Osteocyte (in vitro differentiated cells): ENCODE data around the gene NOP14. TPM values are rescaled to one million over a fixed set of nuclear protein-coding genes. Genes with fewer than 3 reads are reported as not detected.

Experiments
- DNase-seq: peaks from one replicate; pipeline ENCODE4 v3.0.0; 2021; ENCODE audit warnings: mixed read lengths; ENCODE audit not compliant: unreplicated experiment; ENCODE audit errors: extremely low spot score
- H3K27ac Mint-ChIP-seq: one replicate; pipeline ENCODE4 v1.8.0; 2021; ENCODE audit warnings: mild to moderate bottlenecking, mixed read lengths; ENCODE audit not compliant: unreplicated experiment
- H3K27me3 Mint-ChIP-seq: one replicate; pipeline ENCODE4 v1.8.0; 2021; ENCODE audit warnings: mixed read lengths; ENCODE audit not compliant: unreplicated experiment
- H3K36me3 Mint-ChIP-seq: one replicate; pipeline ENCODE4 v1.8.0; 2021; ENCODE audit warnings: mixed read lengths; ENCODE audit not compliant: unreplicated experiment
- H3K4me1 Mint-ChIP-seq: one replicate; pipeline ENCODE4 v1.8.0; 2021; ENCODE audit warnings: mixed read lengths; ENCODE audit not compliant: unreplicated experiment
- H3K4me3 Mint-ChIP-seq: one replicate; pipeline ENCODE4 v1.8.0; 2021; ENCODE audit warnings: mild to moderate bottlenecking, moderate library complexity, mixed read lengths; ENCODE audit not compliant: unreplicated experiment
- H3K9me3 Mint-ChIP-seq: one replicate; pipeline ENCODE4 v1.8.0; 2021; ENCODE audit warnings: mixed read lengths; ENCODE audit not compliant: unreplicated experiment
- CTCF ChIP-seq: fragments of 200-600 bp; sonication (generic); IDR thresholded peaks from 2 replicates; pipeline ENCODE4 v1.5.0; 2021; ENCODE audit warnings: antibody characterized with exemption, mild to moderate bottlenecking, moderate library complexity
- total RNA-seq: library from RNA; stranded (reverse); gene quantifications from 2 replicates; pipeline ENCODE4 v1.2.1, GENCODE V29; 2021

Gene NOP14
- total RNA-seq, 1 donor from 2014 or later, result 29.6 TPM

GRCh38 chr4:2927016-2927695, 36.0 kb downstream of the NOP14 start:
- no peak overlapping the region for H3K27ac Mint-ChIP-seq
- no peak overlapping the region for H3K4me3 Mint-ChIP-seq
- peaks cover 33% of the 10 kb centered on the region for H3K36me3 Mint-ChIP-seq
- no peak for TF ChIP-seq CTCF
- no peaks in the 10 kb centered on the region for H3K27me3 Mint-ChIP-seq
- no peak for DNase-seq
- no peaks in the 10 kb centered on the region for H3K9me3 Mint-ChIP-seq
- H3K4me1 Mint-ChIP-seq, result peaks cover 21% of the 10 kb centered on the region

DNA sequence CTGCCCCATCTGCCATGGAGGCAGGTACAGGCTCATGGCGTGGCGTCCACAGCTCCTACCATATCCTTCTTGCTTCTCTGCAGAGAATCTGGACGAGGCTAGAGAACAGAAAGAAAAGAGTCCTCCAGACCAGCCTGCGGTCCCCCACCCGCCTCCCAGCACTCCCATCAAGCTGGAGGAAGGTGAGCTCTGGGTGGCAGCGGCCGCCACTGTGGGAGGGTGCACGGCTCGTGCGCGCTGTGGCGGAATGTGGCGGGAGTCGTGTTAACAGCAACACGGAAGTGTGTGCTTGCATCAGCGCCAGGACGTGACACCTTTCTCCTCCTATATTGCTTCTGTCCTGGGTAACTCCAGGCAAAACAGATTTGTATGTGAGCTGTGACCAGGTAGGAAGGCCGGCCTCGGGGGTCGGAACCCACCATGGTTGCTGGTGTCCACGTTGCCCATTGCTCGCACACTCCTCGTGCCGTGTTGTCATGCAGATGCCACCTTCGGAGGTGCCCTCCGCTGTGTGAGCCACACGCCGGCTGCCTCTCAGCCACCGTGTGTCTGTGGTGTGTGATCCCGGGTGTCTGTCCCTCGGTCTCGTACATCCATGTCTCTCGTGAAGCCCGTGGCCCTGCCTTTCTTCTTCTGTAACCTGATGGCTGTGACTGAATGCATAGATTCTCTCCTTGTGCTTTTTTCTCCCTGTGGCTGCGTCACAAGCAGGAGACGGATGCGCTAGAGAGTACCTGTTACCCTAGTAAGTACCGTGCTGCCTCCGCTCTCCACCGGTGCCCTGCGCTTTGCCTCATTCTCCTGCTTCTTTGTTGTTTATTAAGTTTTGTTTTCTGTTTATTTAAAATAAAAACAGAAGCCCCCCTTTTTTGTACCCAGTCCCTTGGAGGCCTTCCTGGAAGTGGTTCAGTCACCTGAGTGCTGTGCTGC, 37.0 kb downstream of the NOP14 start:
- Mint-ChIP-seq H3K36me3 (peaks cover 40% of the 10 kb centered on the region), H3K4me1 (peaks cover 27% of the 10 kb centered on the region), H3K4me3 (no peak overlapping the region), H3K9me3 (no peaks in the 10 kb centered on the region), H3K27ac (no peak overlapping the region), H3K27me3 (no peaks in the 10 kb centered on the region)
- TF ChIP-seq CTCF, result no peak
- DNase-seq, result no peak

GRCh38 chr4:2925496-2925895, 37.7 kb downstream of the NOP14 start:
- Mint-ChIP-seq H3K27me3 (no peaks in the 10 kb centered on the region), H3K4me1 (peaks cover 27% of the 10 kb centered on the region), H3K36me3 (peaks cover 44% of the 10 kb centered on the region), H3K27ac (no peak overlapping the region), H3K9me3 (no peaks in the 10 kb centered on the region), H3K4me3 (no peak overlapping the region)
- no peak for TF ChIP-seq CTCF
- no peak for DNase-seq

GRCh38 chr4:2924765-2925301, 38.4 kb downstream of the NOP14 start:
- H3K4me1 Mint-ChIP-seq, result peaks cover 27% of the 10 kb centered on the region
- H3K27ac Mint-ChIP-seq, result peak overlapping the region; percentile 41
- no peak overlapping the region for H3K4me3 Mint-ChIP-seq
- DNase-seq, result no peak
- no peaks in the 10 kb centered on the region for H3K27me3 Mint-ChIP-seq
- H3K36me3 Mint-ChIP-seq, result peaks cover 51% of the 10 kb centered on the region
- H3K9me3 Mint-ChIP-seq, result peaks cover 4% of the 10 kb centered on the region
- no peak for TF ChIP-seq CTCF

- Mint-ChIP-seq H3K27me3 (no peaks in the 10 kb centered on the region), H3K27ac (peak overlapping the region; percentile 41), H3K4me1 (peaks cover 27% of the 10 kb centered on the region), H3K4me3 (no peak overlapping the region), H3K36me3 (peaks cover 56% of the 10 kb centered on the region), H3K9me3 (peaks cover 10% of the 10 kb centered on the region)
- no peak for DNase-seq
- no peak for TF ChIP-seq CTCF
Observed at GRCh38 chr4:2924286-2924685, 38.9 kb downstream of the NOP14 start.
